Stomach (tissue), 4 donors: Measurements from ENCODE around the gene MINPP1.

Experiments
- CTCF ChIP-seq, 7 experiments: fragments of 450-650 bp in 4 of 7; fragments of 200-600 bp in 3 of 7; sonication (generic) in 3 of 7; IDR thresholded peaks; one replicate each; pipeline ENCODE4 v1.5.1; 2016 to 2019; ENCODE audit warnings: antibody characterized with exemption in 7 of 7, control low read depth in 2 of 7, mild to moderate bottlenecking in 1 of 7
- POLR2A ChIP-seq, 4 donors: fragments of 450-650 bp; IDR thresholded peaks; one replicate each; pipeline ENCODE4 v1.6.1; 2016; ENCODE audit warnings: antibody characterized with exemption in 4 of 4, control low read depth in 2 of 4, mild to moderate bottlenecking in 1 of 4, moderate library complexity in 1 of 4

- TF ChIP-seq CTCF (IDR thresholded peaks at IDR 0.05): no peak
- TF ChIP-seq POLR2A (IDR thresholded peaks at IDR 0.05): no peak
Observed at GRCh38 chr10:87575851-87576250, 71.2 kb downstream of the MINPP1 start.
